GM20431 (cell line): ENCODE measurements around the gene PCDHB2.
"Not testable (repeated sequence)": the region's sequence is repeated elsewhere in the genome, so short reads cannot be mapped to it uniquely, and the experiment has no call there.

ENCODE experiments used
- in situ Hi-C: fragments of 300-500 bp; cut with MseI, MboI; formaldehyde crosslinking; loops from one replicate; pipeline ENCODE4 v1.15.0; 2020; ENCODE audit warnings: low sequenced_read_pairs; ENCODE audit not compliant: unreplicated experiment

The PCDHB2 gene

GRCh38 chr5:141135030-141135717 lies 40.8 kb downstream of the PCDHB2 start, which contains the start of gene PCDHB5:
Gene PCDHB5 (plus strand): TSS chr5:141135206. CDS start chr5:141135435, 229 bp downstream.
- in situ Hi-C loops, result no loop called here

- in situ Hi-C loops, result no loop called here
Observed at GRCh38 chr5:141135718-141136266, 41.4 kb downstream of the PCDHB2 start.

- in situ Hi-C loops, result not testable (repeated sequence)
Observed at GRCh38 chr5:141137346-141137745, 42.9 kb downstream of the PCDHB2 start.
